GM23338 (cell line): ENCODE measurements around the gene LAMA1. TPM values are rescaled to one million over a fixed set of nuclear protein-coding genes. Genes with fewer than 3 reads are reported as not detected.

Source experiments
- ATAC-seq: fragments of 200-7000 bp; cut with Tn5 transposase; 3 replicates; pipeline ENCODE4 v1.9.1; 2020
- DNase-seq: peaks from one replicate; pipeline ENCODE4 v3.0.0-alpha.2; 2015; ENCODE audit warnings: low spot score
- H2AFZ ChIP-seq: fragments of 200-600 bp; sonication (generic); 2 replicates; pipeline ENCODE4 v1.8.0; 2016; ENCODE audit warnings: antibody characterized with exemption, mild to moderate bottlenecking, moderate library complexity
- H3F3A ChIP-seq: fragments of 200-600 bp; sonication (generic); replicated peaks from 2 replicates; pipeline ENCODE4 v1.8.0; 2017; ENCODE audit warnings: antibody characterized with exemption, mixed run types, low read depth
- H3K27ac ChIP-seq: fragments of 200-600 bp; sonication (generic); 2 replicates; pipeline ENCODE4 v1.6.1; 2016; ENCODE audit warnings: low read depth
- H3K27me3 ChIP-seq: fragments of 200-600 bp; sonication (generic); 2 replicates; pipeline ENCODE4 v1.8.0; 2016; ENCODE audit warnings: mild to moderate bottlenecking, mixed run types, moderate library complexity; ENCODE audit not compliant: insufficient read depth
- H3K36me3 ChIP-seq: fragments of 200-600 bp; sonication (generic); 2 replicates; pipeline ENCODE4 v1.8.0; 2016; ENCODE audit warnings: mild to moderate bottlenecking; ENCODE audit not compliant: insufficient read depth
- H3K4me1 ChIP-seq: fragments of 200-600 bp; sonication (generic); 2 replicates; pipeline ENCODE4 v1.8.0; 2016; ENCODE audit warnings: mild to moderate bottlenecking, moderate library complexity; ENCODE audit not compliant: insufficient read depth
- H3K4me2 ChIP-seq: fragments of 200-600 bp; sonication (generic); 2 replicates; pipeline ENCODE4 v1.7.1; 2017; ENCODE audit warnings: mixed run types
- H3K4me3 ChIP-seq: fragments of 200-600 bp; sonication (generic); 2 replicates; pipeline ENCODE4 v1.6.1; 2016; ENCODE audit warnings: mixed run types
- H3K79me2 ChIP-seq: fragments of 200-600 bp; sonication (generic); replicated peaks from 2 replicates; pipeline ENCODE4 v1.8.0; 2017; ENCODE audit warnings: mild to moderate bottlenecking; ENCODE audit not compliant: insufficient read depth
- H3K9me2 ChIP-seq: fragments of 200-600 bp; sonication (generic); 2 replicates; pipeline ENCODE4 v1.8.0; 2017; ENCODE audit not compliant: insufficient read depth
- H4K20me1 ChIP-seq: fragments of 200-600 bp; sonication (generic); replicated peaks from 2 replicates; pipeline ENCODE4 v1.8.0; 2017; ENCODE audit warnings: mild to moderate bottlenecking; ENCODE audit not compliant: insufficient read depth
- H3K27ac Mint-ChIP-seq: 2 replicates; pipeline ENCODE4 v1.8.0; 2020; ENCODE audit warnings: inconsistent platforms, mild to moderate bottlenecking, moderate library complexity, mixed read lengths
- H3K27me3 Mint-ChIP-seq: 3 replicates; pipeline ENCODE4 v1.8.0; 2022; ENCODE audit warnings: low read depth, mild to moderate bottlenecking, moderate library complexity, mixed read lengths, inconsistent platforms; ENCODE audit not compliant: insufficient read depth, poor library complexity
- H3K36me3 Mint-ChIP-seq: 3 replicates; pipeline ENCODE4 v1.8.0; 2021; ENCODE audit warnings: low read depth, mild to moderate bottlenecking, inconsistent platforms, moderate library complexity, mixed read lengths
- H3K4me1 Mint-ChIP-seq: 3 replicates; pipeline ENCODE4 v1.8.0; 2020; ENCODE audit warnings: mild to moderate bottlenecking, inconsistent platforms, mixed read lengths
- H3K4me3 Mint-ChIP-seq: 3 replicates; pipeline ENCODE4 v1.8.0; 2021; ENCODE audit warnings: moderate library complexity, mild to moderate bottlenecking, inconsistent platforms, mixed read lengths
- H3K9me3 Mint-ChIP-seq: 3 replicates; pipeline ENCODE4 v1.8.0; 2020; ENCODE audit warnings: moderate library complexity, mild to moderate bottlenecking, inconsistent platforms, mixed read lengths
- CREB1 ChIP-seq: fragments of 250-450 bp; sonication (Bioruptor Pico); IDR thresholded peaks from 2 replicates; pipeline ENCODE4 v1.5.0; 2020; ENCODE audit warnings: low read depth, mild to moderate bottlenecking, moderate library complexity
- EZH2phosphoT487 ChIP-seq: fragments of 200-600 bp; sonication (generic); IDR thresholded peaks from one replicate; pipeline ENCODE4 v1.8.1; 2018; ENCODE audit warnings: antibody characterized with exemption; ENCODE audit not compliant: unreplicated experiment
- JUNB ChIP-seq: IDR thresholded peaks from one replicate; pipeline ENCODE4 v1.6.1; 2016; ENCODE audit warnings: antibody characterized with exemption; ENCODE audit not compliant: unreplicated experiment
- NANOG ChIP-seq: IDR thresholded peaks from 2 replicates; pipeline ENCODE4 v1.6.1; 2016; ENCODE audit warnings: antibody characterized with exemption, borderline replicate concordance
- POLR2AphosphoS5 ChIP-seq: IDR thresholded peaks from 2 replicates; pipeline ENCODE4 v1.6.1; 2016; ENCODE audit warnings: antibody characterized with exemption, low read depth
- REST ChIP-seq: IDR thresholded peaks from one replicate; pipeline ENCODE4 v1.6.1; 2018; ENCODE audit warnings: antibody characterized with exemption; ENCODE audit not compliant: unreplicated experiment
- STAT1 ChIP-seq: IDR thresholded peaks from one replicate; pipeline ENCODE4 v1.6.1; 2016; ENCODE audit warnings: antibody characterized with exemption; ENCODE audit not compliant: unreplicated experiment
- ZNF331 ChIP-seq: fragments of 250-450 bp; sonication (Bioruptor Pico); IDR thresholded peaks from 2 replicates; pipeline ENCODE4 v1.5.0; 2020; ENCODE audit warnings: low read depth, mild to moderate bottlenecking, moderate library complexity
- ZNF462 ChIP-seq: fragments of 250-450 bp; sonication (Bioruptor Pico); IDR thresholded peaks from 2 replicates; pipeline ENCODE4 v1.5.0; 2020; ENCODE audit warnings: mild to moderate bottlenecking, moderate library complexity
- polyA plus RNA-seq: library from polyadenylated mRNA; unstranded; fragments of >200 nt; fragmentation: Nextera tagmentation; extraction: Ambion mirVana; gene quantifications from 2 replicates; pipeline ENCODE4 v1.2.1, GENCODE V29; 2016
- total RNA-seq: library from RNA; depleted of rRNA; stranded (reverse); fragments of >200 nt; shearing (Covaris generic); gene quantifications from 2 replicates; pipeline ENCODE4 v1.2.3, GENCODE V29; 2014

The LAMA1 gene
- total and polyA plus RNA-seq, 2 experiments from 2014 or later = 14.8 to 52.3 TPM

GRCh38 chr18:7079231-7079630 is 38.4 kb downstream of the LAMA1 start:
- H3K27ac Mint-ChIP-seq = no peak overlapping the region
- TF ChIP-seq NANOG = no peak
- TF ChIP-seq STAT1 = no peak
- no peak for TF ChIP-seq JUNB
- TF ChIP-seq REST = no peak
- TF ChIP-seq EZH2phosphoT487 = no peak
- no peak for TF ChIP-seq POLR2AphosphoS5
- no peak for TF ChIP-seq ZNF331 (CRISPR knock-in tag)
- no peak for TF ChIP-seq CREB1
- TF ChIP-seq ZNF462 (CRISPR knock-in tag) = no peak
- no peaks in the 10 kb centered on the region for H3K9me3 Mint-ChIP-seq
- H3K9me2 ChIP-seq = no peaks in the 10 kb centered on the region
- DNase-seq = no peak
- H3K4me3 ChIP-seq = no peak overlapping the region
- H3K4me1 ChIP-seq = no peaks in the 10 kb centered on the region
- no peaks in the 10 kb centered on the region for H3K27me3 Mint-ChIP-seq
- H3K79me2 ChIP-seq = no peaks in the 10 kb centered on the region
- no peaks in the 10 kb centered on the region for H3K4me1 Mint-ChIP-seq
- no peaks in the 10 kb centered on the region for H3K27me3 ChIP-seq
- H3F3A ChIP-seq = no peaks in the 10 kb centered on the region
- H2AFZ ChIP-seq = no peak overlapping the region
- ATAC-seq = no peak
- H4K20me1 ChIP-seq = no peaks in the 10 kb centered on the region; the same call in 1 of the 2 replicates
- H3K4me3 Mint-ChIP-seq = no peak overlapping the region
- H3K36me3 Mint-ChIP-seq = peaks cover 26% of the 10 kb centered on the region
- H3K36me3 ChIP-seq = no peaks in the 10 kb centered on the region; the same call in 1 of the 2 replicates
- H3K27ac ChIP-seq = no peak overlapping the region
- H3K4me2 ChIP-seq = no peak overlapping the region
